Measurements from ENCODE around the gene SKAP1. TPM values are rescaled to one million over a fixed set of nuclear protein-coding genes. Genes with fewer than 3 reads are reported as not detected.
A peak's percentile ranks its signal among the peaks of the same experiment; 100 is the strongest.

The SKAP1 gene
- total and polyA plus RNA-seq, 2 experiments from 2014 or later, result 0.27 TPM; not detected in 1

DNA sequence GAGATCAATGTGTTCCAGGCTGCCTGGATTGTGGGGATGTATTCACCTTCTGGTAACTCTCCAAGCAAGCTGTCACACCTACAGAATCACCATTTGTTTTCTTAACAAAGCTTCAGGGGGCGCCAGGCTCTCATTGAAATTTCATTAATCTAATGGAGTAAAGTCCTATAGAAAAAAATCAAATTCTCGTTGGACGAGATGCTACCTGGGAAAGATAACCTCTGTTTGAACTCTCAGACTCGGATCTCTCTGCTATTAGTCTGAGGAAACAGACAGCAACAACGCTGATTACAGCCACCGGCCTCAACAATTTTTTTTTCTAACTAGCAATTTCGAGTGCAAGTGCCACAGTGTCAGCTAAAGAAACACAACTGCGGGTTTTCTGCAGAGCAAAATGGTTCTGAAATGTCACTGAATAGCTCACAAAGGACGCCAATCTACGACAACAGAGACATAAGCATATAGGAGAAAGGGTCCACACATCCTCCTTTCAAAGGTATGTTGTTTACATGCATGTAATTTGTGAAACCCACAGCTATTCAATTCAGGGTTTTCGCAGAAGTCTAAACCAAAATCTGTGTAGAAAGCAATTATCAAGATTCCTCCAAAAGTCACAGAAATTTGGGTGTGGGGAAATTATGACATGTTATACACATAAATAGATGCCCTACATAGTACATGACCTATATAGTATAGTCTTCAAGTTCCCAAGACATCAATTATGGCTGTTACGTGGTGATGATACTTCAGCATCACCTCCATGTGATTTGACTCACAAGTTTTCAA is 135.8 kb downstream of the SKAP1 start:
- Histone ChIP-seq H3K4me1 (ENCODE audit: insufficient read depth) (no peaks in the 10 kb centered on the region), H3K4me2 (no peak overlapping the region)
- no peak overlapping the region for H3K4me3 Mint-ChIP-seq

GRCh38 chr17:48293319-48294019 is 136.5 kb downstream of the SKAP1 start:
- Mint-ChIP-seq H3K36me3 (ENCODE audit: low read depth) (no peaks in the 10 kb centered on the region), H3K9me3 (no peaks in the 10 kb centered on the region), H3K4me1 (peaks cover 11% of the 10 kb centered on the region), H3K27me3 (ENCODE audit: insufficient read depth, low read depth, poor library complexity) (no peaks in the 10 kb centered on the region), H3K4me3 (no peak overlapping the region), H3K27ac (no peak overlapping the region)
- no peaks in the 10 kb centered on the region for H3K9me2 ChIP-seq (ENCODE audit: insufficient read depth)
- no peaks in the 10 kb centered on the region for H3K27me3 ChIP-seq (ENCODE audit: insufficient read depth)
- no peaks in the 10 kb centered on the region for H3K79me2 ChIP-seq (replicated peaks; ENCODE audit: insufficient read depth)
- H3K27ac ChIP-seq (ENCODE audit: low read depth), result no peak overlapping the region
- H4K20me1 ChIP-seq (replicated peaks; ENCODE audit: insufficient read depth), result no peaks in the 10 kb centered on the region
- H2AFZ ChIP-seq, result peak overlapping the region; percentile 5; the same call in 1 of the 2 replicates
- DNase-seq (ENCODE audit: low spot score) (no peak), ATAC-seq (no peak)
- no peak overlapping the region for H3K4me3 ChIP-seq
- no peaks in the 10 kb centered on the region for H3F3A ChIP-seq (replicated peaks; ENCODE audit: low read depth)
- H3K4me2 ChIP-seq, result no peak overlapping the region
- no peaks in the 10 kb centered on the region for H3K4me1 ChIP-seq (ENCODE audit: insufficient read depth)
- H3K36me3 ChIP-seq (ENCODE audit: insufficient read depth), result no peaks in the 10 kb centered on the region
- TF ChIP-seq POLR2AphosphoS5 (IDR thresholded peaks at IDR 0.05; ENCODE audit: low read depth) (no peak), EZH2phosphoT487 (IDR thresholded peaks at IDR 0.05; ENCODE audit: unreplicated experiment) (no peak), JUNB (IDR thresholded peaks at IDR 0.05; ENCODE audit: unreplicated experiment) (no peak), ETS1 (IDR thresholded peaks at IDR 0.05) (no peak), ZNF462 (CRISPR knock-in tag; IDR thresholded peaks at IDR 0.05) (no peak), STAT1 (IDR thresholded peaks at IDR 0.05; ENCODE audit: unreplicated experiment) (no peak), ZNF331 (CRISPR knock-in tag; IDR thresholded peaks at IDR 0.05; ENCODE audit: low read depth) (no peak)

More for the DNA sequence above, 135.8 kb downstream of the SKAP1 start:
- Mint-ChIP-seq H3K27ac (no peak overlapping the region), H3K9me3 (no peaks in the 10 kb centered on the region), H3K4me1 (peaks cover 11% of the 10 kb centered on the region), H3K27me3 (ENCODE audit: insufficient read depth, low read depth, poor library complexity) (no peaks in the 10 kb centered on the region), H3K36me3 (ENCODE audit: low read depth) (no peaks in the 10 kb centered on the region)
- H3F3A ChIP-seq (replicated peaks; ENCODE audit: low read depth), result no peaks in the 10 kb centered on the region
- no peaks in the 10 kb centered on the region for H3K79me2 ChIP-seq (replicated peaks; ENCODE audit: insufficient read depth)
- DNase-seq (ENCODE audit: low spot score), result peak; percentile 41
- no peak overlapping the region for H3K4me3 ChIP-seq
- no peaks in the 10 kb centered on the region for H3K9me2 ChIP-seq (ENCODE audit: insufficient read depth)
- TF ChIP-seq CREB1 (CRISPR knock-in tag; IDR thresholded peaks at IDR 0.05; ENCODE audit: low read depth) (no peak), CTCF (conservative IDR thresholded peaks at IDR 0.05; ENCODE audit: low read depth in 2 of 2) (peak in 1 of 2 experiments; percentile 23; a peak in 1 of 4 replicates)
- H2AFZ ChIP-seq, result no peak overlapping the region
- H3K27me3 ChIP-seq (ENCODE audit: insufficient read depth), result no peaks in the 10 kb centered on the region
- H4K20me1 ChIP-seq (replicated peaks; ENCODE audit: insufficient read depth), result no peaks in the 10 kb centered on the region
- H3K27ac ChIP-seq (ENCODE audit: low read depth), result no peak overlapping the region
- H3K36me3 ChIP-seq (ENCODE audit: insufficient read depth), result no peaks in the 10 kb centered on the region
- ATAC-seq, result peak; percentile 54

Data from GM23338 (cell line).